Lower leg skin (tissue), 3 donors: ENCODE data around the gene NPSR1.

Experiments
- CTCF ChIP-seq, 3 donors: fragments of 450-650 bp; IDR thresholded peaks; one replicate each; pipeline ENCODE4 v1.5.1; 2016; ENCODE audit warnings: antibody characterized with exemption in 3 of 3, mild to moderate bottlenecking in 3 of 3, moderate library complexity in 2 of 3
- POLR2A ChIP-seq, 2 donors: fragments of 450-650 bp; IDR thresholded peaks; one replicate each; pipeline ENCODE4 v1.6.1; 2016 to 2017; ENCODE audit warnings: antibody characterized with exemption in 2 of 2, mild to moderate bottlenecking in 1 of 2, moderate library complexity in 1 of 2

- TF ChIP-seq CTCF (IDR thresholded peaks at IDR 0.05): no peak
- no peak for TF ChIP-seq POLR2A (IDR thresholded peaks at IDR 0.05)
Observed at GRCh38 chr7:34886856-34887255, 228.8 kb downstream of the NPSR1 start.
